Aorta (tissue), 5 donors: Measurements from ENCODE around the gene ZFHX2. TPM values are rescaled to one million over a fixed set of nuclear protein-coding genes. Genes with fewer than 3 reads are reported as not detected.

Experiments used
- ATAC-seq: fragments of 200-7000 bp; cut with Tn5 transposase; one replicate; pipeline ENCODE4 v1.9.1; 2022; ENCODE audit warnings: moderate library complexity; ENCODE audit not compliant: low FRiP score
- DNase-seq, 2 donors: peaks; one replicate each; pipeline ENCODE4 v3.0.0-alpha.2; 2020
- H3K27ac ChIP-seq, 2 donors: one replicate each; pipeline ENCODE4 v1.5.1; 2013; ENCODE audit warnings: low read length in 2 of 2, mild to moderate bottlenecking in 2 of 2, moderate library complexity in 2 of 2, control low read depth in 1 of 2, inconsistent platforms in 1 of 2, low read depth in 1 of 2
- H3K27me3 ChIP-seq, 2 donors: one replicate each; pipeline ENCODE4 v1.6.1; 2013; ENCODE audit warnings: control low read depth in 1 of 2, low read length in 1 of 2, mild to moderate bottlenecking in 1 of 2, moderate library complexity in 1 of 2; ENCODE audit not compliant: insufficient read depth in 2 of 2, control insufficient read depth in 1 of 2
- H3K36me3 ChIP-seq, 2 donors: one replicate each; pipeline ENCODE4 v1.6.1; 2013; ENCODE audit warnings: control low read depth in 1 of 2, low read length in 1 of 2, mild to moderate bottlenecking in 1 of 2; ENCODE audit not compliant: insufficient read depth in 2 of 2, control insufficient read depth in 1 of 2
- H3K4me1 ChIP-seq, 2 donors: one replicate each; pipeline ENCODE4 v1.6.1; 2013; ENCODE audit warnings: low read length in 2 of 2, control low read depth in 1 of 2, mild to moderate bottlenecking in 1 of 2, moderate library complexity in 1 of 2; ENCODE audit not compliant: insufficient read depth in 2 of 2, control insufficient read depth in 1 of 2
- H3K4me3 ChIP-seq, 2 donors: one replicate each; pipeline ENCODE4 v1.5.1; 2013; ENCODE audit warnings: low read length in 2 of 2, control low read depth in 1 of 2, mild to moderate bottlenecking in 1 of 2
- H3K9me3 ChIP-seq: one replicate; pipeline ENCODE4 v1.6.1; 2013; ENCODE audit warnings: mild to moderate bottlenecking, low read length; ENCODE audit not compliant: control insufficient read depth
- WGBS, 2 donors: extraction: QIAGEN DNeasy Blood & Tissue Kit; methylation state at CpG; one replicate each; pipeline ENCODE4 v1.1.7; 2013; 5-methylcytosine and 5-hydroxymethylcytosine counted together
- intact Hi-C, 2 donors: fragments of 100-400 bp; cut with DNase I; formaldehyde crosslinking; loops; one replicate each; pipeline versions ENCODE4 v1.14.2 to v1.15.0; 2022
- polyA plus RNA-seq, 2 donors: library from polyadenylated mRNA; stranded (reverse); fragments of 200-250 nt; gene quantifications; one replicate each; pipeline ENCODE4 v1.2.3, GENCODE V29; 2013
- total RNA-seq, 2 donors: library from RNA; stranded (reverse); fragmentation: NEBNext Ultra II Directional; extraction: Animal tissue kit (Norgen Biotek cat#: 25700); gene quantifications; one replicate each; pipeline ENCODE4 v1.2.1, GENCODE V29; 2021
- donor health status: healthy with polysubstance abuse.
- donor health status: Bipolar disorder and iron deficiency.
- donor health status: DM: no; HTN: no; CAD: no.
- donor health status: DM: no; HTN: no; CAD: no.
- donor health status: DM: yes; HTN: yes; CAD: no.

ZFHX2 gene
- total and polyA plus RNA-seq, 4 donors: 0.13 to 4.0 (median 1.8) TPM

DNA sequence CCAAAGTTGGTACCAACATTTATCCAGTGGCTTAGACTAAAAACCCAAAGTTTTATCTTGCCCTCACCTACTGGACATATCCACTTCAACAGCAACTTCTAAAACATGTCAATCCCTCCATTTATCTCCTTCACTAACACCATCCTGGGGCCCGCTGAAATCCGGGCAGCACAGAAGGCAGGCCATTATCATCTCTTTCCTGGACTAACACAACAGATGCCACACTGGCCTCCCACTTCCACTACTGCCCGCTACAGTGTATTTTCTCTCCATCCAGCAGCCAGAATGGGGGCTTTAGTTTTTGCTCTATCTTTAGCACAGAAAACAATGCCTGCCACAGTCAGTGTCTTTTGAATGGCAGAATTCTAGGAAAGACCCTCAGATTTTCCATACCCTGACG lies 15.6 kb downstream of the ZFHX2 start:
- Histone ChIP-seq H3K9me3 (no peaks in the 10 kb centered on the region), H3K4me1 (no peaks in the 10 kb centered on the region), H3K36me3 (no peaks in the 10 kb centered on the region), H3K27me3 (no peaks in the 10 kb centered on the region), H3K27ac (no peak overlapping the region), H3K4me3 (no peak overlapping the region)
- intact Hi-C loops: no loop called here
- no peak for ATAC-seq
- DNase-seq: no peak
- 77 to 83% methylated on average over 4 of the region's 4 CpGs for WGBS, 2 donors

- Histone ChIP-seq H3K4me3 (no peak overlapping the region), H3K27me3 (no peaks in the 10 kb centered on the region), H3K27ac (no peak overlapping the region), H3K4me1 (no peaks in the 10 kb centered on the region), H3K9me3 (no peaks in the 10 kb centered on the region), H3K36me3 (no peaks in the 10 kb centered on the region)
- WGBS, 2 donors: 88 to 92% methylated on average over 15 to 16 of the region's 16 CpGs
- intact Hi-C loops: no loop called here
- ATAC-seq (no peak), DNase-seq (no peak)
Measured at GRCh38 chr14:23533652-23534435, 17.7 kb downstream of the ZFHX2 start.

DNA sequence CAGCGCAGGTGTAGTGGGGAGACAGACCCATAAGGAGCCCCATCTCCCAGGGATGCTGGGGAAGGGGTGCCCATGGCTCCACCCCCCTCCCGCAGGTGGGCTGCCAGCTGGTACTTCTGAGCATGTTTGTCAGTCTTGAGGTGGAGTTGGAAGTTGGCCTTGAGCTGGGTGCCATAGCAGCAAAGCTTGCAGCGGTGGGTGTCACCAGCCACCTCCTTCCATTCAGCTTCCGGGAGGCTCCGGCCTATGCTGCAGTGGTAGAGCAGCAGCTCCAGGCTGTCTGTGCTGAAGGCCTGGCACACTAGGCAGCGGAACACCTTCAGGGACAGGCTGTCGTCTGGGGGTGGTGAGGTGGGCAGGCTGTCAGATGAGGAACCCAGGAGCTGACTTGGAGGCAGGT lies 18.9 kb downstream of the ZFHX2 start:
- H3K36me3 ChIP-seq: no peaks in the 10 kb centered on the region
- DNase-seq (no peak), ATAC-seq (no peak)
- H3K4me1 ChIP-seq: no peaks in the 10 kb centered on the region
- H3K27me3 ChIP-seq: no peaks in the 10 kb centered on the region
- no peaks in the 10 kb centered on the region for H3K9me3 ChIP-seq
- no peak overlapping the region for H3K4me3 ChIP-seq
- intact Hi-C loops: no loop called here
- 91 to 95% methylated on average over 7 of the region's 7 CpGs for WGBS, 2 donors
- no peak overlapping the region for H3K27ac ChIP-seq

- intact Hi-C loops: no loop called here
- H3K4me3 ChIP-seq: no peak overlapping the region
- no peak for DNase-seq
- no peaks in the 10 kb centered on the region for H3K4me1 ChIP-seq
- 93 to 97% methylated on average over 12 of the region's 12 CpGs for WGBS, 2 donors
- H3K27me3 ChIP-seq: no peaks in the 10 kb centered on the region
- no peak overlapping the region for H3K27ac ChIP-seq
- H3K9me3 ChIP-seq: no peaks in the 10 kb centered on the region
- H3K36me3 ChIP-seq: no peaks in the 10 kb centered on the region
- ATAC-seq: no peak
Measured at GRCh38 chr14:23531391-23531790, 20.2 kb downstream of the ZFHX2 start.

DNA sequence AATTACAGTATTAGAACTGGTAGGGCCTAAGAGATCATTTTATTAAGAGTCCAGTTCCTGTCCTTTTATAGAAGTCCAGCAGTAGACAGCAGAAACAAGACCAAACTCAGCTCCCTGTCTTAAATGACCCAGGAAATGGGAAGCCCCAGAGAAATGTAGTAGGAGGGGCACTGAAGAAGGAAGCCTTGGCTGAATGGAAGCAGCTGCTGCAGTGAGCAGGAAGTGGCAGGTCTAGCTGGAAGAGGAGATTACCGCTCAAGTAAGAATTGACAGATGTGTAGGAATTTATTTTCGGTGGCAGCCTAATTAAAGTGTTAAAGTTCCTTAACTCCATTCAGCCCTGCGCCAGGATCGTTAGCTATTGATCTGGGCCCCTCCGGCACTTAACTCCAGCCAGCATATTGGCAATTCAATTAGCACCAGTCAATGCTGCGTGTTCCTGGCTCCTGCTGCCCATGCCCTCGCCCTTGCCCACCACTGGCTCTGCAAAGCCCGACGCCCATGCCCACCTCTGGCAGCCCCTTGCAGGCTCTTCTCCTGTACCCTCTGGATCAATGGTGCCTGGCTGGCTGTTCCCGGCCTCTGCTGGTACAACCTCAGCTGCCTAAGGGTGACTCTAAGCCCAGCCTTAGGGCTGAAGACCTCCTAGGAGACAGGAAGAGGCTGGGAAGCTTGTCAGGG lies 21.1 kb downstream of the ZFHX2 start:
- Histone ChIP-seq H3K27ac (no peak overlapping the region), H3K4me1 (no peaks in the 10 kb centered on the region), H3K4me3 (no peak overlapping the region), H3K27me3 (no peaks in the 10 kb centered on the region), H3K9me3 (no peaks in the 10 kb centered on the region), H3K36me3 (no peaks in the 10 kb centered on the region)
- ATAC-seq (no peak), DNase-seq (no peak)
- 79 to 86% methylated on average over 10 of the region's 10 CpGs for WGBS, 2 donors
- intact Hi-C loops: no loop called here

- no peaks in the 10 kb centered on the region for H3K4me1 ChIP-seq
- DNase-seq: no peak
- H3K36me3 ChIP-seq: no peaks in the 10 kb centered on the region
- 78 to 82% methylated on average over 3 of the region's 3 CpGs for WGBS, 2 donors
- no peak overlapping the region for H3K4me3 ChIP-seq
- H3K9me3 ChIP-seq: no peaks in the 10 kb centered on the region
- H3K27me3 ChIP-seq: no peaks in the 10 kb centered on the region
- no peak for ATAC-seq
- intact Hi-C loops: no loop called here
- H3K27ac ChIP-seq: no peak overlapping the region
Measured at GRCh38 chr14:23529016-23529415, 22.5 kb downstream of the ZFHX2 start.

GRCh38 chr14:23528555-23528954 lies 23.0 kb downstream of the ZFHX2 start:
- WGBS, 2 donors: 80 to 83% methylated on average over 1 of the region's 1 CpG
- Histone ChIP-seq H3K36me3 (no peaks in the 10 kb centered on the region), H3K4me1 (no peaks in the 10 kb centered on the region), H3K27ac (no peak overlapping the region), H3K27me3 (no peaks in the 10 kb centered on the region), H3K9me3 (no peaks in the 10 kb centered on the region), H3K4me3 (no peak overlapping the region)
- intact Hi-C loops: no loop called here
- ATAC-seq (no peak), DNase-seq (no peak)

DNA sequence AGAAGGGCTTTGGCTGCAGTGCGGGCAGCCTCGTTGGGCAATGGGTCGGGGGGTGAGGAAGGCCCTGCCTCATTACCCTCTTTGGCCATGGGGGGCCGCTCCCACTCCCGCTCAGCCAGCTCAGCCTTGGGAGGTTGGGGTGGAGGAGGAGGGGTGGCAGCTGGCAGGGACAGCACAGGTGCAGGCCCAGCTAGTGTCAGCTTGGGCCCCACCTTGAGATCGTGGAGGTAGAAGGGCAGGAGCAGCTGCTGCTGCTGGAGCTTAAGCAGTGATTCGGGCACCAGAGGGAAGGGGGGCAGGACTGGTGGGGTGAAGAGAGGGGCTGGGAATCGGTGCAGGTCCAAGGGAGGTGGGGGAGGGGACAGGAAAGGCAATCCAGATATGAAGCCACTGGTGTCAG lies 26.0 kb downstream of the ZFHX2 start:
- WGBS, 2 donors: 84 to 86% methylated on average over 8 of the region's 8 CpGs
- ATAC-seq: no peak
- Histone ChIP-seq H3K36me3 (no peaks in the 10 kb centered on the region), H3K4me3 (no peak overlapping the region), H3K27ac (no peak overlapping the region), H3K27me3 (no peaks in the 10 kb centered on the region), H3K4me1 (no peaks in the 10 kb centered on the region), H3K9me3 (no peaks in the 10 kb centered on the region)
- intact Hi-C loops: no loop called here
- DNase-seq: no peak

- DNase-seq (no peak), ATAC-seq (no peak)
- 93 to 94% methylated on average over 14 of the region's 14 CpGs for WGBS, 2 donors
- H3K27ac ChIP-seq: no peak overlapping the region
- H3K4me3 ChIP-seq: no peak overlapping the region
- H3K4me1 ChIP-seq: no peaks in the 10 kb centered on the region
- no peaks in the 10 kb centered on the region for H3K9me3 ChIP-seq
- H3K36me3 ChIP-seq: no peaks in the 10 kb centered on the region
- intact Hi-C loops: no loop called here
- no peaks in the 10 kb centered on the region for H3K27me3 ChIP-seq
Measured at GRCh38 chr14:23524954-23525353, 26.6 kb downstream of the ZFHX2 start.
